HT1080 (cell line): ENCODE data around the gene PPP1R12C. TPM values are rescaled to one million over a fixed set of nuclear protein-coding genes. Genes with fewer than 3 reads are reported as not detected.
"Not testable (repeated sequence)": the region's sequence is repeated elsewhere in the genome, so short reads cannot be mapped to it uniquely, and the experiment has no call there.

Experiments used
- DNase-seq: peaks from one replicate; pipeline ENCODE4 v3.0.0-alpha.2; 2015; ENCODE audit warnings: low read depth
- total RNA-seq: library from RNA; depleted of rRNA; stranded (reverse); fragments of >200 nt; shearing (Covaris generic); gene quantifications from 2 replicates; pipeline ENCODE4 v1.2.3, GENCODE V29; 2014

The PPP1R12C gene
- total RNA-seq, 1 experiment from 2014 or later, result 57.6 TPM

GRCh38 chr19:55077106-55077505, 40.3 kb downstream of the PPP1R12C start:
- DNase-seq, result no peak

GRCh38 chr19:55076321-55076720, 41.1 kb downstream of the PPP1R12C start:
- no peak for DNase-seq

- DNase-seq, result no peak
Observed at GRCh38 chr19:55075371-55075998, 42.0 kb downstream of the PPP1R12C start, which contains the start of gene EPS8L1. EPS8L1 (plus strand) TSS chr19:55075869; CDS start chr19:55076445, 576 bp downstream.

GRCh38 chr19:55071913-55072312, 45.5 kb downstream of the PPP1R12C start:
- DNase-seq, result no peak

GRCh38 chr19:55071129-55071502, 46.3 kb downstream of the PPP1R12C start:
- peak; percentile 91 for DNase-seq

GRCh38 chr19:55070466-55071128, 46.8 kb downstream of the PPP1R12C start:
- no peak for DNase-seq

GRCh38 chr19:55069865-55070197, 47.6 kb downstream of the PPP1R12C start:
- DNase-seq, result no peak

- peak; percentile 58 for DNase-seq
Observed at GRCh38 chr19:55068950-55069864, 48.2 kb downstream of the PPP1R12C start.

GRCh38 chr19:55067869-55068268, 49.6 kb downstream of the PPP1R12C start:
- DNase-seq, result no peak

- no peak for DNase-seq
Observed at GRCh38 chr19:55066107-55066709, 51.2 kb downstream of the PPP1R12C start.

GRCh38 chr19:55065516-55065915, 51.9 kb downstream of the PPP1R12C start:
- DNase-seq, result not testable (repeated sequence)

GRCh38 chr19:55063492-55063843, 54.0 kb downstream of the PPP1R12C start:
- no peak for DNase-seq

GRCh38 chr19:55062735-55063491, 54.5 kb downstream of the PPP1R12C start, which contains the start of gene RDH13:
RDH13 (minus strand) TSS chr19:55063148; CDS start chr19:55063032, 116 bp downstream.
- DNase-seq, result peak; percentile 95

- not testable (repeated sequence) for DNase-seq
Observed at GRCh38 chr19:55060287-55060686, 57.1 kb downstream of the PPP1R12C start.

GRCh38 chr19:55058781-55059610, 58.4 kb downstream of the PPP1R12C start:
- DNase-seq, result no peak

GRCh38 chr19:55056827-55057226, 60.6 kb downstream of the PPP1R12C start:
- DNase-seq, result no peak

- no peak for DNase-seq
Observed at GRCh38 chr19:55053735-55054134, 63.7 kb downstream of the PPP1R12C start.

- DNase-seq, result no peak
Observed at GRCh38 chr19:55050749-55051532, 66.5 kb downstream of the PPP1R12C start.

- no peak for DNase-seq
Observed at GRCh38 chr19:55048446-55048845, 69.0 kb downstream of the PPP1R12C start.
